Progenitor cell of endocrine pancreas (in vitro differentiated cells): ENCODE results near the gene TP53TG5. TPM values are rescaled to one million over a fixed set of nuclear protein-coding genes. Genes with fewer than 3 reads are reported as not detected.
A peak's percentile ranks its signal among the peaks of the same experiment; 100 is the strongest.

Source experiments
- DNase-seq: peaks from one replicate; pipeline ENCODE4 v3.0.0; 2021; ENCODE audit warnings: low spot score; ENCODE audit not compliant: unreplicated experiment
- H3K27ac Mint-ChIP-seq: 2 replicates; pipeline ENCODE4 v1.8.0; 2021; ENCODE audit warnings: mild to moderate bottlenecking, moderate library complexity, mixed read lengths
- H3K27me3 Mint-ChIP-seq: 2 replicates; pipeline ENCODE4 v1.8.0; 2021; ENCODE audit warnings: mixed read lengths
- H3K36me3 Mint-ChIP-seq: 2 replicates; pipeline ENCODE4 v1.8.0; 2022; ENCODE audit warnings: mixed read lengths; ENCODE audit not compliant: insufficient read depth
- H3K4me1 Mint-ChIP-seq: 2 replicates; pipeline ENCODE4 v1.8.0; 2021; ENCODE audit warnings: low read depth, mixed read lengths
- H3K4me3 Mint-ChIP-seq: 2 replicates; pipeline ENCODE4 v1.8.0; 2021; ENCODE audit warnings: low read depth, mild to moderate bottlenecking, moderate library complexity, mixed read lengths
- H3K9me3 Mint-ChIP-seq: 2 replicates; pipeline ENCODE4 v1.8.0; 2021; ENCODE audit warnings: low read depth, mixed read lengths
- CTCF ChIP-seq: fragments of 200-600 bp; sonication (generic); IDR thresholded peaks from one replicate; pipeline ENCODE4 v1.5.0; 2021; ENCODE audit warnings: antibody characterized with exemption, mild to moderate bottlenecking; ENCODE audit not compliant: unreplicated experiment
- total RNA-seq: library from RNA; stranded (reverse); gene quantifications from 2 replicates; pipeline ENCODE4 v1.2.1, GENCODE V29; 2021

The TP53TG5 gene
- total RNA-seq, 1 donor from 2014 or later: not detected

- Mint-ChIP-seq H3K27me3 (no peaks in the 10 kb centered on the region), H3K9me3 (no peaks in the 10 kb centered on the region), H3K27ac (peak overlapping the region; percentile 99), H3K4me1 (peaks cover 75% of the 10 kb centered on the region), H3K4me3 (peak overlapping the region; percentile 37), H3K36me3 (peaks cover 12% of the 10 kb centered on the region)
- TF ChIP-seq CTCF: no peak
- no peak for DNase-seq
Measured at GRCh38 chr20:45339084-45339483, 39.0 kb downstream of the TP53TG5 start.

GRCh38 chr20:45338121-45339030, 39.7 kb downstream of the TP53TG5 start:
- peak overlapping the region; percentile 99 for H3K27ac Mint-ChIP-seq
- no peak for DNase-seq
- H3K9me3 Mint-ChIP-seq: no peaks in the 10 kb centered on the region
- H3K4me3 Mint-ChIP-seq: peak overlapping the region; percentile 11
- H3K36me3 Mint-ChIP-seq: peaks cover 13% of the 10 kb centered on the region
- no peak for TF ChIP-seq CTCF
- H3K4me1 Mint-ChIP-seq: peaks cover 70% of the 10 kb centered on the region
- H3K27me3 Mint-ChIP-seq: no peaks in the 10 kb centered on the region

GRCh38 chr20:45337367-45338120, 40.6 kb downstream of the TP53TG5 start:
- Mint-ChIP-seq H3K27ac (peak overlapping the region; percentile 89), H3K36me3 (peaks cover 13% of the 10 kb centered on the region), H3K27me3 (no peaks in the 10 kb centered on the region), H3K4me3 (peak overlapping the region; percentile 27), H3K9me3 (no peaks in the 10 kb centered on the region), H3K4me1 (peaks cover 62% of the 10 kb centered on the region)
- no peak for DNase-seq
- no peak for TF ChIP-seq CTCF

GRCh38 chr20:45336530-45337366, 41.4 kb downstream of the TP53TG5 start:
- no peaks in the 10 kb centered on the region for H3K9me3 Mint-ChIP-seq
- H3K27ac Mint-ChIP-seq: peak overlapping the region; percentile 89
- H3K27me3 Mint-ChIP-seq: no peaks in the 10 kb centered on the region
- H3K4me1 Mint-ChIP-seq: peaks cover 55% of the 10 kb centered on the region
- no peak for TF ChIP-seq CTCF
- peaks cover 14% of the 10 kb centered on the region for H3K36me3 Mint-ChIP-seq
- DNase-seq: no peak
- peak overlapping the region; percentile 27 for H3K4me3 Mint-ChIP-seq
